GM21367 (cell line): ENCODE data around the gene FES.
"Not testable (repeated sequence)": the region's sequence is repeated elsewhere in the genome, so short reads cannot be mapped to it uniquely, and the experiment has no call there.

Source experiments
- ATAC-seq: cut with Tn5 transposase; IDR thresholded peaks from one replicate; pipeline ENCODE4 v1.9.1; 2021; ENCODE audit not compliant: unreplicated experiment

The FES gene

GRCh38 chr15:90860942-90861675 lies 23.2 kb upstream of the FES start:
- no peak for ATAC-seq

DNA sequence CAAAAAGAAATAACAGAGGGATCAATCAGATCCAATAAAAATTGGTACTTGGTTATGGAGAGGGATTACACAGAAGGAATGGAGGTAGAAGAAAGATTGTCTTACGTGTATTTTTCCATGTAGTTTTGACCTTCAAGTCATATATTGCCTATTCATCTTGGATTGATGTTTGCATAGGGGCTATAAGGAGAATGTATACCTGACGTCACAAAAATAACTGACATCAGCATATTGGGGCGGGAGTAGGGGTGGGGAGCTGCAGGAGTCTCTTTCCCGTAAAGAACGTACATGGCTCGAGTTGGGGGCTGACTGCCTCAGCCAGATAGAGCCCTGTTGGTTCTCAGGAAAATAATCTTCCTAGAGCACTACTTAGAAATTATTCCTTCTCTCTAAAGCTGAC lies 21.8 kb upstream of the FES start:
- ATAC-seq: no peak

GRCh38 chr15:90862964-90863778 lies 21.1 kb upstream of the FES start:
- ATAC-seq: no peak

DNA sequence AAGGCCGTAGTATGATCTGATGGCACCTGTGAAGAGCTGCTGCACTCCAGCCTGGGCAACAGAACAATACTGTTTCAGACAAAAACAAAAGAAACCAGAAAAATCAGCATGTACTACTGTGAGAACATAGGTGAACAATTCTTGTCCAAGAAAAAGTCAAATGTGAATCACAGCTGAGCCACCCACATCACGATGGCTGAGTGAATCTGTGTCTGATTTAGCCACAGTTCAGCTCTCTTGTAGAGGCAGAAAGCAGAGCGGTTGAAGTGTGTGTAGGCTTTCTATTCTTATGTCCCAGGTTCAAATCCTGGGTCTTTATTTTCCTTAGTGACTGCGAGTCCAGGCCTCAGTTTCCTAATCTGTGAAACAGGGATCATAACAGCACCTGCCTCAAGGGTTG lies 20.3 kb upstream of the FES start:
- ATAC-seq: no peak

- ATAC-seq: no peak
These were observed 19.8 kb upstream of the FES start for GRCh38 chr15:90864507-90864906.

DNA sequence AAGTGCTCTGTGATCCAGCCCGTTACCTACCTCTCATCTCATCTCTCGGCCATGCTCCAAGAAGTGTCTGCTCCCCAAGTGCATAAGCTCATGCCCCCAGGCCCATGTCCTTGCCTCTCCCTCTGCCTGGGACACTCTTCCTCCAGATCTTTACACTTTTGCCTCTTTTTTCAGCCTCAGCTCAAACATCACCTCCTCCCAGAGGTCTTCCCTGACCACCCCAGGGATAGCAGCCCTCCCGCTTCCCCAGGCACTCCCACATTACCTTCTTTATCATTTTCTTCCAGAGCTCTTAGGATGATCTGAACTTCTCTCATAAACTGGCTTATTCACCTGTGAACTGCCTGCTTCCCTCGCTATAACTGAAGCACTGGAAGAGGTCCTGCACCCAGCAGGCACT lies 18.6 kb upstream of the FES start:
- ATAC-seq: no peak

DNA sequence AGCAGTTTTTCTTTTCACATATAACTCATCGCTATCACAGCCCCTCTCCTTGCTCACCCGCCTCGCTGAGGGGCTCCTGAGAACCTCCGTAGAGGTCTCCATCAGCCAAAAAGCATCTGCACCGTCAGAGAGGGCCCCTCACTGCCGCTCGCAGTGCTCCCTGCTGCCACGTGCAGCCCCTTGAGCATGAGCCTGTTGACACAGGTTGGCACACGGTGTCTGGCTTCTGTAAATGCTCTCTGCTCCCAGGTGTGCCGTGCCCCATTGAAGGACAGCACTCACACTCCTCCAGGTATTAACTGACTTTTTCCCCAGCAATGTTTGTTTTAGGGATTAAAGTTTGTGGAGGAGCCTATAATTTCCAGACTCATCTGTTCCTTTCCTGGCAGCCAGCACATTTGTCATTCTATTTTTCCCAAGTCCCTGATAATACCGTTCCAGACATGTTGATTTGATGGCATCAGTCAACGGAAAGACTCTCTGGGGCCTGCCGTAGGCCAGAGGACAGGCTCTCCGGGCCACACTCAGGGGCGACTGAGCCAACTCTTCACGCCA lies 18.1 kb upstream of the FES start:
- no peak for ATAC-seq

DNA sequence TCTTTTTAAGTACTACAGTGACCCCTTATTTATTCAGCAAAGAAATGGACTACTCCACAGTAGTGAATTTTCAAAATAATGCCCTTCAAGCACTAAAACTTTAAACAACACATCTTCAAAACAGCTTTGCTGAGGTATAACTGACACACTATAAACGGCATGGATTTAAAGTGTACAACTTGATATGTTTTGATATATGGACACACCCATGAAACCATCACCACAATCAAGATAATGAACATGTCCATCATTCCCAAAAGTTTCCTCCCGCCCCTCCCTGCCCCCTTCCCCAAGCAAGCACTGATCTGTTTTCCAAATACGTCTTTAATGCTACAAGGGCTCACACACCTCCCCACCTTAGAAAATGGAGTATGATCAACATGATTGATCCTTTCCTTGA lies 17.5 kb upstream of the FES start:
- no peak for ATAC-seq

- ATAC-seq: no peak
These were observed 16.0 kb upstream of the FES start, which contains the start of gene FURIN for GRCh38 chr15:90868261-90868689. Gene FURIN (plus strand): TSS chr15:90868588. CDS start chr15:90875741, 7,153 bp downstream.

DNA sequence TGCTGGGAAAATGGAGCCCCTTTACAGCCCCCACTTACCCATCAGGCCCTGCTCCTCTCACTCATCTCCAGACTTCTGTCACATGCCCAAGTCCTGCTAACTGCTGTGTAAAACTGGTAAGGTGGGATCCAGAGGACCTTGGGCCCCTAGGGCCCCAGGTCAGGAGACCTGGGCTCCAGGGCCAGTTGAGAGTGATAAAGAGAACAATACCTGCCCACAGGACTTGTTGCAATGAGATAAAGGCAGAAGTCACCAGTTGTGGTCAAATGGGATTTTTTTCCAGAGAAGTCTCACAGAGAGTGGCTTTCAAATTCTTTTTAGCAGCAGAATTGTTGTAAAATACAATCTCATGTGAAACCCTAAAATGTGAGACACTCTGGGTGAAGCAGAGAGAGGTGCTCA lies 15.2 kb upstream of the FES start:
- ATAC-seq: no peak

DNA sequence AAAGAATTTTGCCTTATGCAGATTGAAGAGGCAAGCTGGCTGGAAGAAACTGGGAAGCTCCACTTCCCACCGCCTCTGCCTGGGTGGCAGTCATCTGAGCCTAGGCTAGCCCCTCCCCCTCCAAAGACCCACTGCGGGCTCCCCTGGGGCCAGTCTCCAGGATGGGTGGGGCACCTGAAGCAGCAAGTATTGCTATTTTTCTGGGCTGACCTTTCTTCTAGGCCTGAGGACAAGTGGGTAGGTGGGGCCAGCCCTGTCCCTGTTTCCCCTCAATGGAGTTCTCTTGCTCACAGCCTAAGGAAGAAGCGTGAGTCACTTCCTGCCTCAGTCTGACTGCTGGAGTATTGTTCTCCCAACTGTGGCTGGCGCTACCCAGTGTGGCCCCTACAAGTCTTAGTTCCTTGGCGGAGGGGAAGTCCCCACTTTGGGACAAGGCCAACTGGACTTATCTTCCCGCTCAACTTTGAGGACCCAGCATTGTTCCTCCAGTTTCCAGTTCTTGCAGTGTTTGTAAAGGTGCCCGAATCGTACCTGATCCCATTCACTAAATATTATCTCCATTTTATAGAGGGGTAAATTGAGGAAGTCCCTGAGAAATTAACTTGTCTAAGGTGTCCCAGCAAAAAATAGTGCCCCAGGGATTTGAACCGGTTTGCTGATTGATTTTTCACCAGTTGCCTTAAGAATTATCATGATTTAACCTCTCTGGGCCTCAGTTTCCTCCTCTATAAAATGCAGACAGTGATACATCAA lies 14.5 kb upstream of the FES start:
- ATAC-seq: no peak

DNA sequence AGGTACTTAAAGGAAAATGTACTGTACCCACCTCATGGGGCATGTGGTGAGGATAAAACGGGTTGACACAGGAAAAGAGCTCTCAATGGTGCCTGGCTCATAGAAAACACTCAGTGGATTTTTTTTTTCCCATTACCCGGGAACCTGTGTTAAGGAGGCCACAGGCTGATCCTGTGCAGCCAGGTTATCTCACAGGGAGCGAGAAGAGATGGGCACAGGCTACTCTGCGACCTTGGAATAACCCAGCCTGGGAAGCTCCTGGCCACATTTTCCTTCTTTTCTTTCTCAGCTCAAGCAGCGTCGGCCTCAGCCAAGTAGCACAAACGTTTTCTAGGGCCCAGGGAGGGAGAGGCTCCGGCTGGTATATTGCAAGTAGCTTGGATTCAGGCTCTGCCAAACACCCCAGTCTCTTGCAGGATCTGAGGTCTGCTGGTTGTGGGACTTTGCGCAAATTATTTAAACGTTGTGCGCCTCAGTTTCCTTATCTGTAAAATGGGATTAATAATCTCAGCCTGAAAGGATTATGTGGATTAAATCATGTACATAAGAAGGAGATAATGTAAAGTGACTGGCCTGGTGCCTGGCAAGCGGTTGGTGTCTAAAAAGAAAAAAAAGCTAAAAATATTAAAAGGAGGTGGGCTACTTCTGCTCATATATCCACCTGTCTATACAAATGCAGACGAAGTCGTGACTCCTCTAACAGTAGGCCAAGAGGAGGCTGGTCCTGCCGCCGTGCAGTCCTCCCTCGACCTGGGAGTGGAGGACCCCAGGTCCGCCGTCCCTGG lies 13.8 kb upstream of the FES start:
- ATAC-seq: no peak

- ATAC-seq: no peak
These were observed 13.1 kb upstream of the FES start for GRCh38 chr15:90871139-90871715.

- no peak for ATAC-seq
These were observed 12.4 kb upstream of the FES start for GRCh38 chr15:90871716-90872485.

DNA sequence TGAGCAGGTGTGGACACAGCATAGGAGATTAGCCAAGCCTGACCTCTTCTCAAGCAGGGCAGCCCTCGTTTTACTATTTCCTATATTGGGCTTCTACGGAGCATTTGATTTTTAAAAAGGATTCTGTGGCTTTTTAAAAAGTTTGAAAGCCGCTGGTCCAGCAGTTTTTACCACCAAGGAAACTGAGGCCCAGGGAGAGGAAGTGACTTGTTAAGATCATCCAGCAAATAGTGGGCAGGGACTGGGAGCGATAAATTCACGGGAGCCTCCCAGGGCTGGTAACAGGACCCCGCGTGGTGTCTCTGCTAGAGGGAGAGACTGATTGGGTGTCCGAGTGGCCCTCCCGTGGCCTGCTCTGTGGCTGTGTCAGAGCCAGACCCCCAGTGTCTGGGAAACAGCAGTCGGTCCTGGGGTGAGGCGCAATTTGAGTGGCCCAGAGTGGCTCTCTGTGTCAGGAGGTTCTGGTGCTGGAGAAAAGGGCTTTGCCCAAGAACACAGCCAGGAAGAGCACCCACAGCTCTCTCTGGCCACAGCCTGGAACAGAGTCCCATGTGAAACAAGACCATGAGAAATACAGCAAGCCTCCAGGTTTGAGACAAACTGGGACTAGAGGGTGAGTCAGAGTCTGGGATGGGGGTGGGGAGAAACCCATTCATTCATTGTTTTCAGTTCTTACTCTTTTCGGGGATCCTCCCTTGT lies 11.7 kb upstream of the FES start:
- ATAC-seq: no peak

DNA sequence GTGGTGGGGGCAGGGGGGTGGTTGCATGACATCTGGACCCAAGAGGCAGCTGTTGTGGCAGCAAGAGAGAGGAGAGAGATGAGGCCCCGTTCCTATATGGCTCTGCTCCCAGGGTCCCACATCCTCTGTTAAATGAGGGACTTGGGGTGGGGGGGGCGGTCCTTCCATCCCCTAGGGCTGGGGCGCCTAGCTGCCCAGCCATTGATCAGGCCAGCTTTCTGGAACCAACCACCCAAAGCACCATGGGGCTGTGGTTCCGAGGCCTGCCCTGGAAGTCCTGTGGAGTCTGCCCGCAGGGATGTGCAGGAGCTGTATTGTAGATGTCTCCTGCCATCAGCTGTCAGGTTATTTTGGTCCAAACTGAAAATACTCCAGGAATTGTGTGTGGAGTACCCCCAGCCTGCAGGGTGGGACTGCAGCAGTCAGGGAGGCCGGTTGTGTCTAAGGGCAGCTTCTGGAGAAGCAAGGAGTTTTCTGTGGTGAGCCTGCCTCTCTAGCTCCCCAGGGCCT lies 10.8 kb upstream of the FES start:
- ATAC-seq: no peak

- no peak for ATAC-seq
These were observed 10.2 kb upstream of the FES start for GRCh38 chr15:90873998-90874605.

- ATAC-seq: not testable (repeated sequence)
These were observed 9.3 kb upstream of the FES start for GRCh38 chr15:90874986-90875385.
